Measurements from ENCODE around the gene GOPC.

DNA sequence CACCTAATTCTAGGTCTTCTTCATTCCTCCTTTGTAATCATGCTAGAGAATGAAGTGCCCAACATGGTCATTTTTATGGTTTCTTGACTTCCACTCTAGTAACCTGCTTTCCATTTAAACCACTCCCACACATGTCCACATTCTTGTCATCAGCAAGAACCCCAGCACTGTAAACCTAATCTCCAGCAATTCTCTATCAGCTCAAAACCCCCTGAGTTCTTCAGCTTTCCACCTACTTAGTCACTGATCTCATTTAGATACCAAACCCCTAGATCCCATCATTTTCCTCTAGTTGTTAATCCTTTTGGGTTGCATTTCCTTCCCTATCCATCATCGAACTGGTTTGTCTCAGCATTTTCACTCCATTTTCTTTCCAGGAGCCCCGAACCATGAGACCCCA, 49.7 kb downstream of the GOPC start:
- TF ChIP-seq, protein P1, sequence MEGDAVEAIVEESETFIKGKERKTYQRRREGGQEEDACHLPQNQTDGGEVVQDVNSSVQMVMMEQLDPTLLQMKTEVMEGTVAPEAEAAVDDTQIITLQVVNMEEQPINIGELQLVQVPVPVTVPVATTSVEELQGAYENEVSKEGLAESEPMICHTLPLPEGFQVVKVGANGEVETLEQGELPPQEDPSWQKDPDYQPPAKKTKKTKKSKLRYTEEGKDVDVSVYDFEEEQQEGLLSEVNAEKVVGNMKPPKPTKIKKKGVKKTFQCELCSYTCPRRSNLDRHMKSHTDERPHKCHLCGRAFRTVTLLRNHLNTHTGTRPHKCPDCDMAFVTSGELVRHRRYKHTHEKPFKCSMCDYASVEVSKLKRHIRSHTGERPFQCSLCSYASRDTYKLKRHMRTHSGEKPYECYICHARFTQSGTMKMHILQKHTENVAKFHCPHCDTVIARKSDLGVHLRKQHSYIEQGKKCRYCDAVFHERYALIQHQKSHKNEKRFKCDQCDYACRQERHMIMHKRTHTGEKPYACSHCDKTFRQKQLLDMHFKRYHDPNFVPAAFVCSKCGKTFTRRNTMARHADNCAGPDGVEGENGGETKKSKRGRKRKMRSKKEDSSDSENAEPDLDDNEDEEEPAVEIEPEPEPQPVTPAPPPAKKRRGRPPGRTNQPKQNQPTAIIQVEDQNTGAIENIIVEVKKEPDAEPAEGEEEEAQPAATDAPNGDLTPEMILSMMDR (IDR thresholded peaks at IDR 0.05) = no peak
- no peak for TF ChIP-seq POLR2A (IDR thresholded peaks at IDR 0.05)
- no peak for TF ChIP-seq EP300 (IDR thresholded peaks at IDR 0.05)
- no peak for TF ChIP-seq POLR2AphosphoS5 (IDR thresholded peaks at IDR 0.05)
